Breast epithelium (tissue), 3 donors: Measurements from ENCODE around the gene MAPKAPK2.

Experiments used
- POLR2A ChIP-seq: fragments of 450-650 bp; IDR thresholded peaks from one replicate; pipeline ENCODE4 v1.6.1; 2016; ENCODE audit warnings: antibody characterized with exemption, mild to moderate bottlenecking, moderate library complexity
- POLR2AphosphoS5 ChIP-seq, 3 donors: sonication (generic); formaldehyde crosslinking; IDR thresholded peaks; one replicate each; pipeline ENCODE4 v1.6.1; 2017; ENCODE audit warnings: antibody characterized with exemption in 3 of 3
- TF ChIP-seq, protein P1 (sequence below), 3 donors: fragments of 450-650 bp; IDR thresholded peaks; one replicate each; pipeline ENCODE4 v1.5.1; 2016 to 2017; ENCODE audit warnings: antibody characterized with exemption in 3 of 3, mild to moderate bottlenecking in 3 of 3, moderate library complexity in 3 of 3

GRCh38 chr1:206734499-206735142 is 49.9 kb downstream of the MAPKAPK2 start:
- TF ChIP-seq POLR2A (no peak), POLR2AphosphoS5 (IDR thresholded peaks at IDR 0.05) (no peak)
- TF ChIP-seq, protein P1, sequence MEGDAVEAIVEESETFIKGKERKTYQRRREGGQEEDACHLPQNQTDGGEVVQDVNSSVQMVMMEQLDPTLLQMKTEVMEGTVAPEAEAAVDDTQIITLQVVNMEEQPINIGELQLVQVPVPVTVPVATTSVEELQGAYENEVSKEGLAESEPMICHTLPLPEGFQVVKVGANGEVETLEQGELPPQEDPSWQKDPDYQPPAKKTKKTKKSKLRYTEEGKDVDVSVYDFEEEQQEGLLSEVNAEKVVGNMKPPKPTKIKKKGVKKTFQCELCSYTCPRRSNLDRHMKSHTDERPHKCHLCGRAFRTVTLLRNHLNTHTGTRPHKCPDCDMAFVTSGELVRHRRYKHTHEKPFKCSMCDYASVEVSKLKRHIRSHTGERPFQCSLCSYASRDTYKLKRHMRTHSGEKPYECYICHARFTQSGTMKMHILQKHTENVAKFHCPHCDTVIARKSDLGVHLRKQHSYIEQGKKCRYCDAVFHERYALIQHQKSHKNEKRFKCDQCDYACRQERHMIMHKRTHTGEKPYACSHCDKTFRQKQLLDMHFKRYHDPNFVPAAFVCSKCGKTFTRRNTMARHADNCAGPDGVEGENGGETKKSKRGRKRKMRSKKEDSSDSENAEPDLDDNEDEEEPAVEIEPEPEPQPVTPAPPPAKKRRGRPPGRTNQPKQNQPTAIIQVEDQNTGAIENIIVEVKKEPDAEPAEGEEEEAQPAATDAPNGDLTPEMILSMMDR (IDR thresholded peaks at IDR 0.05): peak; percentile 72 to 78 (median 73)
